ENCODE results near the gene DCBLD2. TPM values are rescaled to one million over a fixed set of nuclear protein-coding genes. Genes with fewer than 3 reads are reported as not detected.

The DCBLD2 gene
- total and polyA plus RNA-seq, 2 of the 13 experiments (the other 11 are each of a cell fraction or from before 2014, with no cell fraction given) = 43.8 to 56.9 TPM

DNA sequence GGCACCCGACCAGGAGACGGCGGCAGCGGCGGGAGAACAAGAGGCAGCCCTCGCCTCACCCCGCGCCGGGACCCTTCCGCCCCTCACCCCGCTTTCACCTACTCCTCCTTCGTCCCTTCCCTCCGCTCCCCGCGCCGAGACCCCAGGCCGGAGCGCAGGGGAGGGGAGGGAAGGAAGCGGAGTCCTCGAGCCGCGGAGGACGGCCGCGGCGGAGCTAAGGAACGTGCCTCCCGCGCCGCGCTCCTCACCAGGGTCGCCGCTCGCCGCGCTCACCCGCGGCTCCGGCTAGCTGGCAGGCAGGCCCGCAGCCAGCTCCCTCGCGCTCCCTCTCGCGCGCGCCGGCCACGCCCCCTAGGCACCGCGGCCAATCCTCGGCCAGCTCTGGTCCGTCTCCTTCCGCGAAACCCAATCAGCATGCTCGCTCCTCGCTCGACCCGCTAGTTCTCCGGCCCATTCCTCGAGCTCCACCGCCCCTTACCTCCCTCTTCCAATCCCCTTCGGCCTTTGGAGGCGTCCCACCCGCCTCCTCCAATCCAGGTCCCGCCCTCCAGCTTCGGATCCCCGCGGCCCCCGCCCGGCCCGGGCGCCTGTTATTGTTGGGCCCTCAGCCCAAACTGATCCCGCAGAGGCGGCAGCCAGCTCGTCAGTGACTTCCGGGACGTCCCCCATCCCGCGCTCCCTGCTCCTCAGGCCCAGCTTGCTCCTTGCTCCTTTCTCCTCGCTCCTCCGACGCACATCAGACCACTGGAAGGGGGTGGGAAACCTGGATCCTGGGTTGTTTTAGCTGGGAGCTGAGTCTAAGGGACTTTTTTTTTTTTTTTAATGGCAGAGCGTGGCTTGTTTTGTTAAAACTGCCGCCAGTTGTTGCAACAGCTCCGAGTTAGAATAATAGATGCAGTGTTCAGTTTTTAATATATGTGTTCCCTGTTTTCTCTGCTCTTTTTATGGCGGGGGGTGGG is at the start of gene DCBLD2 (continued):
- TF ChIP-seq POLR2AphosphoS5 (IDR thresholded peaks at IDR 0.05; ENCODE audit: low read depth, low read length) = peak; percentile 69
- TF ChIP-seq RELA (CRISPR knock-in tag; IDR thresholded peaks at IDR 0.05) = no peak
- TF ChIP-seq XBP1 (CRISPR knock-in tag; IDR thresholded peaks at IDR 0.05) = no peak
- TF ChIP-seq HNF4G (IDR thresholded peaks at IDR 0.05; ENCODE audit: borderline replicate concordance, low read depth, low read length) = no peak
- no peak for TF ChIP-seq HNF4G (CRISPR knock-in tag; IDR thresholded peaks at IDR 0.05; ENCODE audit: borderline replicate concordance, low read depth)
- TF ChIP-seq, protein P1, sequence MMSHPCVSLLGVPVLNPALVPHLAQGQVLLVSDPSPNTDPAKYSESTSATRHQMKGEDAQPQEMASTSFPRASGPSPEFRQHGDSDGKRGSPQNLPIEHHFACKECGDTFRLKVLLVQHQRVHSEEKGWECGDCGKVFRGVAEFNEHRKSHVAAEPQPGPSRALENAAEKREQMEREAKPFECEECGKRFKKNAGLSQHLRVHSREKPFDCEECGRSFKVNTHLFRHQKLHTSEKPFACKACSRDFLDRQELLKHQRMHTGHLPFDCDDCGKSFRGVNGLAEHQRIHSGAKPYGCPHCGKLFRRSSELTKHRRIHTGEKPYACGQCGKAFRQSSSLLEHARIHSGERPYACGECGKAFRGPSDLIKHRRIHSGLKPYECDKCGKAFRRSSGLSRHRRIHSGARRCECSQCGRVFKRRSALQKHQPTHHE (CRISPR knock-in tag; IDR thresholded peaks at IDR 0.05; ENCODE audit: borderline replicate concordance) = no peak
- no peak for TF ChIP-seq NCOA5 (CRISPR knock-in tag; IDR thresholded peaks at IDR 0.05)
- TF ChIP-seq SOX6 (IDR thresholded peaks at IDR 0.05) = no peak
- TF ChIP-seq SOX6 (CRISPR knock-in tag; IDR thresholded peaks at IDR 0.05) = peak; percentile 56
- TF ChIP-seq WIZ (CRISPR knock-in tag; IDR thresholded peaks at IDR 0.05) = peak; percentile 28; the same call in 1 of the 2 replicates
- TF ChIP-seq, protein P2, sequence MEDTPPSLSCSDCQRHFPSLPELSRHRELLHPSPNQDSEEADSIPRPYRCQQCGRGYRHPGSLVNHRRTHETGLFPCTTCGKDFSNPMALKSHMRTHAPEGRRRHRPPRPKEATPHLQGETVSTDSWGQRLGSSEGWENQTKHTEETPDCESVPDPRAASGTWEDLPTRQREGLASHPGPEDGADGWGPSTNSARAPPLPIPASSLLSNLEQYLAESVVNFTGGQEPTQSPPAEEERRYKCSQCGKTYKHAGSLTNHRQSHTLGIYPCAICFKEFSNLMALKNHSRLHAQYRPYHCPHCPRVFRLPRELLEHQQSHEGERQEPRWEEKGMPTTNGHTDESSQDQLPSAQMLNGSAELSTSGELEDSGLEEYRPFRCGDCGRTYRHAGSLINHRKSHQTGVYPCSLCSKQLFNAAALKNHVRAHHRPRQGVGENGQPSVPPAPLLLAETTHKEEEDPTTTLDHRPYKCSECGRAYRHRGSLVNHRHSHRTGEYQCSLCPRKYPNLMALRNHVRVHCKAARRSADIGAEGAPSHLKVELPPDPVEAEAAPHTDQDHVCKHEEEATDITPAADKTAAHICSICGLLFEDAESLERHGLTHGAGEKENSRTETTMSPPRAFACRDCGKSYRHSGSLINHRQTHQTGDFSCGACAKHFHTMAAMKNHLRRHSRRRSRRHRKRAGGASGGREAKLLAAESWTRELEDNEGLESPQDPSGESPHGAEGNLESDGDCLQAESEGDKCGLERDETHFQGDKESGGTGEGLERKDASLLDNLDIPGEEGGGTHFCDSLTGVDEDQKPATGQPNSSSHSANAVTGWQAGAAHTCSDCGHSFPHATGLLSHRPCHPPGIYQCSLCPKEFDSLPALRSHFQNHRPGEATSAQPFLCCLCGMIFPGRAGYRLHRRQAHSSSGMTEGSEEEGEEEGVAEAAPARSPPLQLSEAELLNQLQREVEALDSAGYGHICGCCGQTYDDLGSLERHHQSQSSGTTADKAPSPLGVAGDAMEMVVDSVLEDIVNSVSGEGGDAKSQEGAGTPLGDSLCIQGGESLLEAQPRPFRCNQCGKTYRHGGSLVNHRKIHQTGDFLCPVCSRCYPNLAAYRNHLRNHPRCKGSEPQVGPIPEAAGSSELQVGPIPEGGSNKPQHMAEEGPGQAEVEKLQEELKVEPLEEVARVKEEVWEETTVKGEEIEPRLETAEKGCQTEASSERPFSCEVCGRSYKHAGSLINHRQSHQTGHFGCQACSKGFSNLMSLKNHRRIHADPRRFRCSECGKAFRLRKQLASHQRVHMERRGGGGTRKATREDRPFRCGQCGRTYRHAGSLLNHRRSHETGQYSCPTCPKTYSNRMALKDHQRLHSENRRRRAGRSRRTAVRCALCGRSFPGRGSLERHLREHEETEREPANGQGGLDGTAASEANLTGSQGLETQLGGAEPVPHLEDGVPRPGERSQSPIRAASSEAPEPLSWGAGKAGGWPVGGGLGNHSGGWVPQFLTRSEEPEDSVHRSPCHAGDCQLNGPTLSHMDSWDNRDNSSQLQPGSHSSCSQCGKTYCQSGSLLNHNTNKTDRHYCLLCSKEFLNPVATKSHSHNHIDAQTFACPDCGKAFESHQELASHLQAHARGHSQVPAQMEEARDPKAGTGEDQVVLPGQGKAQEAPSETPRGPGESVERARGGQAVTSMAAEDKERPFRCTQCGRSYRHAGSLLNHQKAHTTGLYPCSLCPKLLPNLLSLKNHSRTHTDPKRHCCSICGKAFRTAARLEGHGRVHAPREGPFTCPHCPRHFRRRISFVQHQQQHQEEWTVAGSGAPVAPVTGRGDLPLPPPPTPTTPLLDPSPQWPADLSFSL (CRISPR knock-in tag; IDR thresholded peaks at IDR 0.05) = no peak
- TF ChIP-seq ATF7 (IDR thresholded peaks at IDR 0.05) = no peak
- TF ChIP-seq ATF7 (CRISPR knock-in tag; IDR thresholded peaks at IDR 0.05) = no peak
- peak; percentile 37 for TF ChIP-seq ZNF263 (CRISPR knock-in tag; IDR thresholded peaks at IDR 0.05)
- no peak for TF ChIP-seq PHB2 (IDR thresholded peaks at IDR 0.05; ENCODE audit: partially characterized antibody)
- no peak for TF ChIP-seq SMAD3 (CRISPR knock-in tag; IDR thresholded peaks at IDR 0.05)
- TF ChIP-seq HES4 (CRISPR knock-in tag; IDR thresholded peaks at IDR 0.05; ENCODE audit: borderline replicate concordance) = peak; percentile 43; the same call in 1 of the 2 replicates
- TF ChIP-seq MXI1 (IDR thresholded peaks at IDR 0.05; ENCODE audit: borderline replicate concordance, low read depth, low read length) = peak; percentile 47; the same call in 1 of the 3 replicates
- peak; percentile 65; the same call in 1 of the 2 replicates for TF ChIP-seq ARHGAP35 (CRISPR knock-in tag; IDR thresholded peaks at IDR 0.05; ENCODE audit: borderline replicate concordance)
- TF ChIP-seq, protein P3, sequence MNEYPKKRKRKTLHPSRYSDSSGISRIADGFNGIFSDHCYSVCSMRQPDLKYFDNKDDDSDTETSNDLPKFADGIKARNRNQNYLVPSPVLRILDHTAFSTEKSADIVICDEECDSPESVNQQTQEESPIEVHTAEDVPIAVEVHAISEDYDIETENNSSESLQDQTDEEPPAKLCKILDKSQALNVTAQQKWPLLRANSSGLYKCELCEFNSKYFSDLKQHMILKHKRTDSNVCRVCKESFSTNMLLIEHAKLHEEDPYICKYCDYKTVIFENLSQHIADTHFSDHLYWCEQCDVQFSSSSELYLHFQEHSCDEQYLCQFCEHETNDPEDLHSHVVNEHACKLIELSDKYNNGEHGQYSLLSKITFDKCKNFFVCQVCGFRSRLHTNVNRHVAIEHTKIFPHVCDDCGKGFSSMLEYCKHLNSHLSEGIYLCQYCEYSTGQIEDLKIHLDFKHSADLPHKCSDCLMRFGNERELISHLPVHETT (CRISPR knock-in tag; conservative IDR thresholded peaks at IDR 0.05) = 0 out of 2 replicates have a peak, but pooled peaks have one; percentile 26

Data from HepG2 (cell line).